SH-SY5Y (cell line): ENCODE data around the gene LIPG.

Experiments used
- GATA2 ChIP-seq: IDR thresholded peaks from 2 replicates; pipeline ENCODE4 v1.6.1; 2011; ENCODE audit warnings: mild to moderate bottlenecking, low read depth, low read length
- GATA3 ChIP-seq: IDR thresholded peaks from 2 replicates; pipeline ENCODE4 v1.6.1; 2011; ENCODE audit warnings: low read depth, mild to moderate bottlenecking, low read length, moderate library complexity

DNA sequence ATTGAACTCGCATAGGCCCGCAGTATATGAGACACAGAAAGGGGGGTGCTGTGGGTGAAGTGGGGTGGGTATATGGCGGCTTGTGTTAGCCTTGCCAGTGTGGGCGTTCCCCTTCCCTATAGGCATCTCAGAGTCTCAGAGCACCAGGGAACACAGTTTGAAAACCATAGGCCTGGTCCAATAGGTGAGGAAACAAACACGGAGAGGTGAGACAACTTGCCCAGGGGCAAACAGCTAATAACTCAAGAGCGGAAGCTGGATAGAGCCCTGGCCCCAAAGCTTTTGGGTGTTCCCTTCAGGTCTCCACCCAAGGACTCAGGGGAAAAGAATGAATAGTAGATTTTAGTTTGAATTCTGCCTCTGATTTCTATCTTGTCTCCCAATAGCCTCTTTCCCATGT, 7.9 kb downstream of the LIPG start:
- no peak for TF ChIP-seq GATA2
- TF ChIP-seq GATA3: no peak
